ENCODE measurements around the gene BLACAT1. TPM values are rescaled to one million over a fixed set of nuclear protein-coding genes. Genes with fewer than 3 reads are reported as not detected.

Gene BLACAT1
- polyA plus RNA-seq, 3 donors = not detected

DNA sequence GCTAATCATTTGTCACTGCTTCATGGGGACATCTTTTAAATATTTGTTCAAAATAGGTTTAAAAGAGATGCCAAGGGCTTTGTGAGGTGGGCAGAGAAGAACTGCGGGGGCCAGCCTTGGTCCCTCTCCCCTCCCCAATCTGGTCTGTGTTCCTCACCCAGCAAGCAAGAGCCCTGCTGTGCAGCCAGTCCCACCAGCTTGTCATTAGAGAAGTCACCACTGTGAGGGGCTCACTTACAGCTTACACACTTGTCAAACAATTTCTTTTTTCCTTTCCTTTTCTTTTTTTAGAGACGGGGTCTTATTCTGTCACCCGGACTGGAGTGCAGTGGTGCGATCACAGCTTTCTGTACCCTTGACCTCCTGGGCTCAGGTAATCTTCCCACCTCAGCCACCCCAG is 38.3 kb upstream of the BLACAT1 start:
- H3K36me3 Mint-ChIP-seq = no peaks in the 10 kb centered on the region
- no peak overlapping the region for H3K27ac Mint-ChIP-seq
- H3K27me3 Mint-ChIP-seq (ENCODE audit: low read depth in 3 of 3) = peaks cover 29 to 57% (median 36%) of the 10 kb centered on the region in 3 donors
- Histone ChIP-seq H2AFZ (ENCODE audit: insufficient read depth, low read depth, low read length, poor library complexity, severe bottlenecking) (no peak overlapping the region), H3K79me2 (ENCODE audit: insufficient read depth, low read length) (no peaks in the 10 kb centered on the region), H3K4me2 (replicated peaks; ENCODE audit: extremely low read depth, low read length, poor library complexity, severe bottlenecking) (no peak overlapping the region), H3K9ac (ENCODE audit: insufficient read depth, low read length, poor library complexity, severe bottlenecking) (no peak overlapping the region), H3K36me3 (replicated peaks in 1 of 2; ENCODE audit: control insufficient read depth in 1 of 2, insufficient read depth in 2 of 2, low read length in 2 of 2) (no peaks in the 10 kb centered on the region), H4K20me1 (ENCODE audit: insufficient read depth, low read length) (no peaks in the 10 kb centered on the region), H3K27ac (ENCODE audit: low read depth in 1 of 2, low read length in 2 of 2) (no peak overlapping the region), H3K27me3 (ENCODE audit: control insufficient read depth in 2 of 2, insufficient read depth in 2 of 2, low read length in 2 of 2) (peaks cover 0 to 10% of the 10 kb centered on the region in 2 donors), H3K9me3 (replicated peaks in 1 of 2; ENCODE audit: control insufficient read depth in 1 of 2, insufficient read depth in 1 of 2, low read length in 2 of 2) (no peaks in the 10 kb centered on the region), H3K4me3 (replicated peaks in 1 of 3; ENCODE audit: low read depth in 2 of 3, low read length in 3 of 3) (no peak overlapping the region), H3K4me1 (ENCODE audit: control insufficient read depth in 1 of 2, insufficient read depth in 2 of 2, low read length in 2 of 2) (peaks cover 4 to 11% of the 10 kb centered on the region in 2 donors)
- no peak overlapping the region for H3K4me3 Mint-ChIP-seq
- TF ChIP-seq, protein P1, sequence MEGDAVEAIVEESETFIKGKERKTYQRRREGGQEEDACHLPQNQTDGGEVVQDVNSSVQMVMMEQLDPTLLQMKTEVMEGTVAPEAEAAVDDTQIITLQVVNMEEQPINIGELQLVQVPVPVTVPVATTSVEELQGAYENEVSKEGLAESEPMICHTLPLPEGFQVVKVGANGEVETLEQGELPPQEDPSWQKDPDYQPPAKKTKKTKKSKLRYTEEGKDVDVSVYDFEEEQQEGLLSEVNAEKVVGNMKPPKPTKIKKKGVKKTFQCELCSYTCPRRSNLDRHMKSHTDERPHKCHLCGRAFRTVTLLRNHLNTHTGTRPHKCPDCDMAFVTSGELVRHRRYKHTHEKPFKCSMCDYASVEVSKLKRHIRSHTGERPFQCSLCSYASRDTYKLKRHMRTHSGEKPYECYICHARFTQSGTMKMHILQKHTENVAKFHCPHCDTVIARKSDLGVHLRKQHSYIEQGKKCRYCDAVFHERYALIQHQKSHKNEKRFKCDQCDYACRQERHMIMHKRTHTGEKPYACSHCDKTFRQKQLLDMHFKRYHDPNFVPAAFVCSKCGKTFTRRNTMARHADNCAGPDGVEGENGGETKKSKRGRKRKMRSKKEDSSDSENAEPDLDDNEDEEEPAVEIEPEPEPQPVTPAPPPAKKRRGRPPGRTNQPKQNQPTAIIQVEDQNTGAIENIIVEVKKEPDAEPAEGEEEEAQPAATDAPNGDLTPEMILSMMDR (IDR thresholded peaks at IDR 0.05) = no peak
- H3K4me1 Mint-ChIP-seq = peaks cover 7% of the 10 kb centered on the region
- peaks cover 0 to 2% (median 0%) of the 10 kb centered on the region in 7 donors for H3K9me3 Mint-ChIP-seq
- intact Hi-C loops (cut with micrococcal nuclease) = no loop called here
- no peak for DNase-seq
- 83% methylated on average over 3 of the region's 4 CpGs for WGBS (ENCODE audit: insufficient coverage)

- H4K20me1 ChIP-seq (ENCODE audit: insufficient read depth, low read length) = no peaks in the 10 kb centered on the region
- Mint-ChIP-seq H3K4me1 (peaks cover 7% of the 10 kb centered on the region), H3K36me3 (no peaks in the 10 kb centered on the region), H3K9me3 (peaks cover 0 to 2% (median 0%) of the 10 kb centered on the region in 7 donors), H3K4me3 (peak overlapping the region in 1 of 2 donors; percentile 47), H3K27ac (peak overlapping the region in 2 of 7 donors; percentile 31 to 32), H3K27me3 (ENCODE audit: low read depth in 3 of 3) (peaks cover 31 to 59% (median 36%) of the 10 kb centered on the region in 3 donors)
- H3K9ac ChIP-seq (ENCODE audit: insufficient read depth, low read length, poor library complexity, severe bottlenecking) = no peak overlapping the region
- peaks cover 0 to 10% of the 10 kb centered on the region in 2 donors for H3K27me3 ChIP-seq (ENCODE audit: control insufficient read depth in 2 of 2, insufficient read depth in 2 of 2, low read length in 2 of 2)
- DNase-seq = peak; percentile 32 to 68 (median 37)
- peaks cover 4 to 11% of the 10 kb centered on the region in 2 donors for H3K4me1 ChIP-seq (ENCODE audit: control insufficient read depth in 1 of 2, insufficient read depth in 2 of 2, low read length in 2 of 2)
- TF ChIP-seq, protein P1 (IDR thresholded peaks at IDR 0.05) = no peak
- WGBS (ENCODE audit: insufficient coverage) = 27% methylated on average over 3 of the region's 11 CpGs
- H3K36me3 ChIP-seq (replicated peaks in 1 of 2; ENCODE audit: control insufficient read depth in 1 of 2, insufficient read depth in 2 of 2, low read length in 2 of 2) = no peaks in the 10 kb centered on the region
- H3K9me3 ChIP-seq (replicated peaks in 1 of 2; ENCODE audit: control insufficient read depth in 1 of 2, insufficient read depth in 1 of 2, low read length in 2 of 2) = no peaks in the 10 kb centered on the region
- no peak overlapping the region for H3K27ac ChIP-seq (ENCODE audit: low read depth in 1 of 2, low read length in 2 of 2)
- H3K79me2 ChIP-seq (ENCODE audit: insufficient read depth, low read length) = no peaks in the 10 kb centered on the region
- intact Hi-C loops (cut with micrococcal nuclease) = no loop called here
- no peak overlapping the region for H3K4me2 ChIP-seq (replicated peaks; ENCODE audit: extremely low read depth, low read length, poor library complexity, severe bottlenecking)
- no peak overlapping the region for H2AFZ ChIP-seq (ENCODE audit: insufficient read depth, low read depth, low read length, poor library complexity, severe bottlenecking)
- no peak overlapping the region for H3K4me3 ChIP-seq (replicated peaks in 1 of 3; ENCODE audit: low read depth in 2 of 3, low read length in 3 of 3)
Measured at GRCh38 chr1:205493241-205494085, 37.6 kb upstream of the BLACAT1 start.

Data from CD14-positive monocyte (primary cell).